HEK293 (cell line): ENCODE measurements around the gene SS18L1.

Experiments used
- KLF8 ChIP-seq: fragments of 450-650 bp; formaldehyde crosslinking; IDR thresholded peaks from 2 replicates; pipeline ENCODE4 v1.5.1; 2016; ENCODE audit warnings: missing biosample characterization, missing genetic modification characterization
- TCF7L2 ChIP-seq: IDR thresholded peaks from 2 replicates; pipeline ENCODE4 v1.6.1; 2011; ENCODE audit warnings: low read depth, mild to moderate bottlenecking, inconsistent platforms, low read length, moderate library complexity, borderline replicate concordance
- YY1 ChIP-seq: fragments of 450-650 bp; formaldehyde crosslinking; IDR thresholded peaks from 2 replicates; pipeline ENCODE4 v1.5.1; 2018; ENCODE audit warnings: missing biosample characterization, missing genetic modification characterization
- ZFP41 ChIP-seq: fragments of 450-650 bp; formaldehyde crosslinking; IDR thresholded peaks from 2 replicates; pipeline ENCODE4 v1.5.1; 2016; ENCODE audit warnings: missing biosample characterization, missing genetic modification characterization, borderline replicate concordance
- ZNF155 ChIP-seq: fragments of 450-650 bp; formaldehyde crosslinking; IDR thresholded peaks from 2 replicates; pipeline ENCODE4 v1.5.1; 2016; ENCODE audit warnings: missing biosample characterization, missing genetic modification characterization
- ZNF175 ChIP-seq: fragments of 450-650 bp; formaldehyde crosslinking; IDR thresholded peaks from 2 replicates; pipeline ENCODE4 v1.5.1; 2016; ENCODE audit warnings: missing biosample characterization, missing genetic modification characterization
- ZNF19 ChIP-seq: fragments of 450-650 bp; formaldehyde crosslinking; IDR thresholded peaks from 2 replicates; pipeline ENCODE4; 2016; ENCODE audit warnings: missing biosample characterization, missing genetic modification characterization, low read depth
- ZNF266 ChIP-seq: fragments of 450-650 bp; formaldehyde crosslinking; IDR thresholded peaks from 2 replicates; pipeline ENCODE4 v1.5.1; 2016; ENCODE audit warnings: missing biosample characterization, missing genetic modification characterization, low read depth
- ZNF274 ChIP-seq, 2 experiments: fragments of 200-500 bp in 1 of 2; fragments of 450-650 bp in 1 of 2; sonication (Bioruptor generic) in 1 of 2; formaldehyde crosslinking in 1 of 2; IDR thresholded peaks; 2 replicates each; pipeline versions ENCODE4 v1.5.1 to v1.6.1; 2014 to 2016; ENCODE audit warnings: borderline replicate concordance in 1 of 2, inconsistent platforms in 1 of 2, low read length in 1 of 2, missing biosample characterization in 1 of 2, missing genetic modification characterization in 1 of 2
- ZNF530 ChIP-seq: fragments of 450-650 bp; formaldehyde crosslinking; IDR thresholded peaks from 2 replicates; pipeline ENCODE4 v1.5.1; 2016; ENCODE audit warnings: low read depth, missing biosample characterization, missing genetic modification characterization
- ZNF660 ChIP-seq: fragments of 450-650 bp; IDR thresholded peaks from 2 replicates; pipeline ENCODE4 v1.5.1; 2018; ENCODE audit warnings: missing biosample characterization, mild to moderate bottlenecking, missing genetic modification characterization
- ZNF76 ChIP-seq: fragments of 450-650 bp; formaldehyde crosslinking; IDR thresholded peaks from 2 replicates; pipeline ENCODE4; 2016; ENCODE audit warnings: low read depth, missing biosample characterization, missing genetic modification characterization, borderline replicate concordance
- ZNF768 ChIP-seq: fragments of 450-650 bp; formaldehyde crosslinking; IDR thresholded peaks from 2 replicates; pipeline ENCODE4 v1.5.1; 2018; ENCODE audit warnings: missing biosample characterization, mild to moderate bottlenecking, missing genetic modification characterization
- TF ChIP-seq, protein P1 (sequence below): fragments of 450-650 bp; formaldehyde crosslinking; IDR thresholded peaks from 2 replicates; pipeline ENCODE4 v1.5.1; 2016; ENCODE audit warnings: missing biosample characterization, missing genetic modification characterization

GRCh38 chr20:62121776-62122653 is 21.6 kb upstream of the SS18L1 start, which contains the start of gene LSM14B:
- TF ChIP-seq ZNF768 (no peak), ZNF76 (0 out of 2 replicates have a peak, but pooled peaks have one; percentile 11), ZNF155 (no peak), ZNF274 (IDR thresholded peaks at IDR 0.05; ENCODE audit: low read length) (no peak), ZNF274 (tag by site-specific recombination; IDR thresholded peaks at IDR 0.05; ENCODE audit: borderline replicate concordance) (no peak), ZNF175 (tag by site-specific recombination) (no peak), YY1 (tag by site-specific recombination) (no peak), KLF8 (tag by site-specific recombination) (0 out of 2 replicates have a peak, but pooled peaks have one; percentile 56), ZNF530 (no peak), ZNF266 (tag by site-specific recombination) (no peak), ZNF19 (tag by site-specific recombination) (no peak), ZFP41 (tag by site-specific recombination) (no peak), TCF7L2 (no peak), ZNF660 (tag by site-specific recombination) (no peak; the same call in 1 of the 2 replicates)
- TF ChIP-seq, protein P1, sequence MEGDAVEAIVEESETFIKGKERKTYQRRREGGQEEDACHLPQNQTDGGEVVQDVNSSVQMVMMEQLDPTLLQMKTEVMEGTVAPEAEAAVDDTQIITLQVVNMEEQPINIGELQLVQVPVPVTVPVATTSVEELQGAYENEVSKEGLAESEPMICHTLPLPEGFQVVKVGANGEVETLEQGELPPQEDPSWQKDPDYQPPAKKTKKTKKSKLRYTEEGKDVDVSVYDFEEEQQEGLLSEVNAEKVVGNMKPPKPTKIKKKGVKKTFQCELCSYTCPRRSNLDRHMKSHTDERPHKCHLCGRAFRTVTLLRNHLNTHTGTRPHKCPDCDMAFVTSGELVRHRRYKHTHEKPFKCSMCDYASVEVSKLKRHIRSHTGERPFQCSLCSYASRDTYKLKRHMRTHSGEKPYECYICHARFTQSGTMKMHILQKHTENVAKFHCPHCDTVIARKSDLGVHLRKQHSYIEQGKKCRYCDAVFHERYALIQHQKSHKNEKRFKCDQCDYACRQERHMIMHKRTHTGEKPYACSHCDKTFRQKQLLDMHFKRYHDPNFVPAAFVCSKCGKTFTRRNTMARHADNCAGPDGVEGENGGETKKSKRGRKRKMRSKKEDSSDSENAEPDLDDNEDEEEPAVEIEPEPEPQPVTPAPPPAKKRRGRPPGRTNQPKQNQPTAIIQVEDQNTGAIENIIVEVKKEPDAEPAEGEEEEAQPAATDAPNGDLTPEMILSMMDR (tag by site-specific recombination), result no peak
